ENCODE measurements around the gene VPS51.

DNA sequence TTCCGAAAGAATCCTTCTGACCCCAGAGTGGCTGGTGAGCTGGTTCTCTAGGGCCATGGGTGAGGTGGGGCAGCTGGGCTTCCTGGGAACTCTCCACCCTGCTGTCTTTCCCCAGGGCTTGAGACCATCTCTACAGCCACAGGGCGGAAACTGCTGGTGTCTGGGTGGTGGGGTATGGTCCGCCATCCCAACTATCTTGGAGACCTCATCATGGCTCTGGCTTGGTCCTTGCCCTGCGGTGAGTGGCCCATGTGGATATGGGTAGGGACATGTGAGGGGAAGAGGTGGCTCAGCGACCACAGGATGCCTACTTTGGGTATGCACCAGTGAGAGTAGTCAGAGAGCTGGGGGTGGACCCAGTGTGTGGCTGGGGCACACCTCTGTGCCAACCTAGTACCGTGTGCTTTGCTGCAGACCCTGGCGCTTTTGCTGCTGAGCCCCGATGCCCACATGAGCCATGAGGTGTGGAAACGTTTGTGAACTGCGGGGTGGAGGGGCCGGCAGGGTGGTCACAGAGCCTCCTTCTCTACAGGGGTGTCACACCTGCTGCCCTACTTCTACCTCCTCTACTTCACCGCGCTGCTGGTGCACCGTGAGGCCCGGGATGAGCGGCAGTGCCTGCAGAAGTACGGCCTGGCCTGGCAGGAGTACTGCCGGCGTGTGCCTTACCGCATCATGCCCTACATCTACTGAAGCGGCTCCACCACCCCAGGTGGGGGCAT, 19.5 kb downstream of the VPS51 start:
- TF ChIP-seq POLR2A (IDR thresholded peaks at IDR 0.05; ENCODE audit: low read length) = no peak
- TF ChIP-seq GATA1 (IDR thresholded peaks at IDR 0.05; ENCODE audit: low read depth, low read length) = no peak
